CD4-positive, alpha-beta T cell treated with Interleukin-4 for 4 hours (primary cell): ENCODE results near the gene ATP8B4.
"Not testable (repeated sequence)": the region's sequence is repeated elsewhere in the genome, so short reads cannot be mapped to it uniquely, and the experiment has no call there.

Experiments used
- DNase-seq: peaks from one replicate; pipeline ENCODE4 v3.0.0-alpha.2; 2020

Gene ATP8B4

GRCh38 chr15:50003786-50004334 is 115.2 kb downstream of the ATP8B4 start:
- peak; percentile 73 for DNase-seq

- no peak for DNase-seq
These were observed 127.4 kb downstream of the ATP8B4 start for GRCh38 chr15:49991587-49991986.

- no peak for DNase-seq
These were observed 128.0 kb downstream of the ATP8B4 start for GRCh38 chr15:49990835-49991545.

- DNase-seq, result peak; percentile 1
These were observed 129.5 kb downstream of the ATP8B4 start for GRCh38 chr15:49989498-49989897.

- DNase-seq, result no peak
These were observed 130.3 kb downstream of the ATP8B4 start for GRCh38 chr15:49988766-49989165.

- no peak for DNase-seq
These were observed 131.1 kb downstream of the ATP8B4 start for GRCh38 chr15:49987896-49988295.

- DNase-seq, result no peak
These were observed 131.7 kb downstream of the ATP8B4 start for GRCh38 chr15:49987198-49987785.

- no peak for DNase-seq
These were observed 132.7 kb downstream of the ATP8B4 start for GRCh38 chr15:49986326-49986725.

- no peak for DNase-seq
These were observed 133.6 kb downstream of the ATP8B4 start for GRCh38 chr15:49985463-49985862.

- no peak for DNase-seq
These were observed 134.6 kb downstream of the ATP8B4 start for GRCh38 chr15:49984436-49984835.

GRCh38 chr15:49982584-49982983 is 136.4 kb downstream of the ATP8B4 start:
- DNase-seq, result no peak

GRCh38 chr15:49979705-49980382 is 139.2 kb downstream of the ATP8B4 start:
- DNase-seq, result no peak

GRCh38 chr15:49978121-49978520 is 140.9 kb downstream of the ATP8B4 start:
- no peak for DNase-seq

GRCh38 chr15:49977306-49977705 is 141.7 kb downstream of the ATP8B4 start:
- no peak for DNase-seq

GRCh38 chr15:49964551-49964950 is 154.5 kb downstream of the ATP8B4 start:
- no peak for DNase-seq

- no peak for DNase-seq
These were observed 155.0 kb downstream of the ATP8B4 start for GRCh38 chr15:49964061-49964460.

GRCh38 chr15:49963033-49963772 is 155.8 kb downstream of the ATP8B4 start:
- not testable (repeated sequence) for DNase-seq

- no peak for DNase-seq
These were observed 156.9 kb downstream of the ATP8B4 start for GRCh38 chr15:49962044-49962602.

- DNase-seq, result no peak
These were observed 165.6 kb downstream of the ATP8B4 start for GRCh38 chr15:49953421-49953820.

GRCh38 chr15:49946681-49947080 is 172.4 kb downstream of the ATP8B4 start:
- DNase-seq, result no peak

GRCh38 chr15:49934487-49934886 is 184.5 kb downstream of the ATP8B4 start:
- DNase-seq, result no peak

- no peak for DNase-seq
These were observed 191.7 kb downstream of the ATP8B4 start for GRCh38 chr15:49927189-49927861.
